ENCODE results near the gene CNPY3. TPM values are rescaled to one million over a fixed set of nuclear protein-coding genes. Genes with fewer than 3 reads are reported as not detected.

Gene CNPY3
- total RNA-seq, 1 donor from 2014 or later, result 57.6 TPM

DNA sequence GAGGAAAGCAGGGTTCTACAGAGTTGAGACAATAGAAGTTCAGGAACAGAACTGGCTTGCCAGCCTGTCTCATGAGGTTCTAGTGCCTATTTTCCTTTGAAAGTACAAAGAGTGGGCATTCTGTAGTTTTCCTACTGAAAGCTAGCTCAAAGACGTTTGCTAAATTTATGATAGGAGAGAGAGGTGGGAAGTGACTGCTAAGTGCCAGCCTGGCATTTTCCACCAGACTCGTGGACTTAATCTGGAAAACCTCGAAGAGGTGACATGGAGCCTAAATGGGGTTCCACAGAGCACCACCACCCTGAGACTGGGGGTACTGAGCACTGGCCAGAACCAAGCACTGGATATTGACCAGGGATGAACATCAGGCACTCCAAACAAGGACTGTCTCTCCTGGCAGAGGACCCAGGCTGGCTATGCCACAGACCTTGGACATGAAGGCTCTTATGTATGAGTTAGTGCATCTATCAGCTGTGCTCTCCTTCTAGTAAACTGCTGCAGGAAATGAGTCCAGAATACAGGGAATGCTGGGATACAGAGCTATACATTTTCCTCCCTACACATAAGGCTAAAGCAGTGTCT, 42.6 kb downstream of the CNPY3 start:
- TF ChIP-seq, protein P1, sequence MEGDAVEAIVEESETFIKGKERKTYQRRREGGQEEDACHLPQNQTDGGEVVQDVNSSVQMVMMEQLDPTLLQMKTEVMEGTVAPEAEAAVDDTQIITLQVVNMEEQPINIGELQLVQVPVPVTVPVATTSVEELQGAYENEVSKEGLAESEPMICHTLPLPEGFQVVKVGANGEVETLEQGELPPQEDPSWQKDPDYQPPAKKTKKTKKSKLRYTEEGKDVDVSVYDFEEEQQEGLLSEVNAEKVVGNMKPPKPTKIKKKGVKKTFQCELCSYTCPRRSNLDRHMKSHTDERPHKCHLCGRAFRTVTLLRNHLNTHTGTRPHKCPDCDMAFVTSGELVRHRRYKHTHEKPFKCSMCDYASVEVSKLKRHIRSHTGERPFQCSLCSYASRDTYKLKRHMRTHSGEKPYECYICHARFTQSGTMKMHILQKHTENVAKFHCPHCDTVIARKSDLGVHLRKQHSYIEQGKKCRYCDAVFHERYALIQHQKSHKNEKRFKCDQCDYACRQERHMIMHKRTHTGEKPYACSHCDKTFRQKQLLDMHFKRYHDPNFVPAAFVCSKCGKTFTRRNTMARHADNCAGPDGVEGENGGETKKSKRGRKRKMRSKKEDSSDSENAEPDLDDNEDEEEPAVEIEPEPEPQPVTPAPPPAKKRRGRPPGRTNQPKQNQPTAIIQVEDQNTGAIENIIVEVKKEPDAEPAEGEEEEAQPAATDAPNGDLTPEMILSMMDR (conservative IDR thresholded peaks at IDR 0.05), result no peak
- Mint-ChIP-seq H3K9me3 (no peaks in the 10 kb centered on the region), H3K4me1 (ENCODE audit: unreplicated experiment) (peaks cover 2% of the 10 kb centered on the region), H3K27me3 (no peaks in the 10 kb centered on the region), H3K27ac (peak overlapping the region; percentile 21), H3K4me3 (no peak overlapping the region), H3K36me3 (peaks cover 6% of the 10 kb centered on the region)
- DNase-seq (ENCODE audit: extremely low spot score, unreplicated experiment), result no peak

DNA sequence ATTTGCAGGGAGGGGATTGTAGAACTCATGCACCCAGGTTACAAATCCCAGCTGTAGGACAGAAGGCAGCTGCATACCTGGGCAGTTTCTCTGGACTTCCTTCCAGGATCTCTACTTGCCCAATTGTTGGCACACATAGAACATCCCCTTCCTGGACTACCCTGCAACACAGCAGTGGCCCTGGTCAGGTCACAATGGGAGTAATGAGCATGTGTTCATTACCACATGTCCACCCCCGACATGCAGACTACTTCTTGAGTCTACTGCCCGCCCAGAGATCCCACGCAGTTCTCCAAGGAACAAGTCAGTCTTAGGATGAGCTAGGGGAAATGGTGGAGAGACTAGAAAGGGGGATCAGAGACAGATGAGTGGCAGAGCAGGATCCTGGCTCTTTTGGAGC, 44.6 kb downstream of the CNPY3 start:
- Mint-ChIP-seq H3K27ac (no peak overlapping the region), H3K4me1 (ENCODE audit: unreplicated experiment) (peaks cover 8% of the 10 kb centered on the region), H3K36me3 (peaks cover 8% of the 10 kb centered on the region), H3K9me3 (no peaks in the 10 kb centered on the region), H3K4me3 (no peak overlapping the region), H3K27me3 (no peaks in the 10 kb centered on the region)
- TF ChIP-seq, protein P1 (conservative IDR thresholded peaks at IDR 0.05), result no peak
- no peak for DNase-seq (ENCODE audit: extremely low spot score, unreplicated experiment)

DNA sequence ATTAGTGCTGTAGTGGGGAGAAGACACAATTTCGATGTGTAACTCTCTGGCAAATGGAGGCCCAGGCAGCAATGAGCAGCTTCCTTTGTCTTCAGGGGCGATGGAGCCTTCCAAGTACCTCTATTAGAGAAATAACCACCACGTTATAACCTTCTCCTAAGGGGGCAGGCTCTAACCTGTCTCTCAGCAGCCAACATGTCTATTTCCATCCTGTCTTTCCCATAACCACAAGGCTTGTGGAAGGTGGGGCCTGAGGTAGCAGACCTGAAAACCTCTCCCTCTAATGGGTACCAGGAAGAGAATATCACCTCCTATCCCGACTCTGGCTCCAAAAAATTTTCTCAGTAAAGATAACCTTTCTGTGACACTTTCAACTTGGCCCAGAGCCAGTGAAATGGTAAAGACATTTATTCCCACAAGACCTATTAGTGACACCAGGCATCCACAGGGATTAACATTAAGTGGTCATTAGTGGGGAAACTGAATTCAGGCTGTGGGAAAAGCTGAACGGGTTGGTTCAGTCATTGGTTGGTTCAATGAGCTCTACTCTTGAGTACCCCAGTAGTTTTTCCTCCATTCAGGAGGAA, 45.7 kb downstream of the CNPY3 start:
- H3K27me3 Mint-ChIP-seq, result no peaks in the 10 kb centered on the region
- peaks cover 8% of the 10 kb centered on the region for H3K36me3 Mint-ChIP-seq
- no peaks in the 10 kb centered on the region for H3K9me3 Mint-ChIP-seq
- no peak for DNase-seq (ENCODE audit: extremely low spot score, unreplicated experiment)
- no peak overlapping the region for H3K4me3 Mint-ChIP-seq
- TF ChIP-seq, protein P1 (conservative IDR thresholded peaks at IDR 0.05), result no peak
- H3K27ac Mint-ChIP-seq, result no peak overlapping the region
- H3K4me1 Mint-ChIP-seq (ENCODE audit: unreplicated experiment), result peaks cover 17% of the 10 kb centered on the region

DNA sequence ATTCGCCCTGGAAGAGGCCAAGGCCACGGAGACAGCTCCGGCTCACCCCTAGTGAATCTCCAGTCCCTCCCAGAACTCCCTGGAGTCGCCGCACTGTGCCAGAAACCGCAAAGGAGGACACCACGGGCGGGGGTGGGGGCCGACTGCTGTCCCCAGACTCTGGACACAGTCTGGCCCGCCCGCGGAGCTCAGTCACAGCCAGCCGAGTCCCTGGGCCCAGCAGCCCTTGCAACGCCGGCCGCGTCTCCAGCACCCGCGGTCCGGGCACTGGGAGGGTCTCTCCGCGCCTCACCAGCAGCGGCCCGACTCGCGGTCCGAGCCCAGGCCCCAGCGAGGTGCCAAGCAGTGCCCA, 49.2 kb downstream of the CNPY3 start:
- H3K4me3 Mint-ChIP-seq, result peak overlapping the region; percentile 86
- DNase-seq (ENCODE audit: extremely low spot score, unreplicated experiment), result no peak
- H3K36me3 Mint-ChIP-seq, result peaks cover 4% of the 10 kb centered on the region
- peaks cover 17% of the 10 kb centered on the region for H3K4me1 Mint-ChIP-seq (ENCODE audit: unreplicated experiment)
- TF ChIP-seq, protein P1 (conservative IDR thresholded peaks at IDR 0.05), result no peak
- no peaks in the 10 kb centered on the region for H3K27me3 Mint-ChIP-seq
- H3K9me3 Mint-ChIP-seq, result no peaks in the 10 kb centered on the region
- H3K27ac Mint-ChIP-seq, result peak overlapping the region; percentile 77

DNA sequence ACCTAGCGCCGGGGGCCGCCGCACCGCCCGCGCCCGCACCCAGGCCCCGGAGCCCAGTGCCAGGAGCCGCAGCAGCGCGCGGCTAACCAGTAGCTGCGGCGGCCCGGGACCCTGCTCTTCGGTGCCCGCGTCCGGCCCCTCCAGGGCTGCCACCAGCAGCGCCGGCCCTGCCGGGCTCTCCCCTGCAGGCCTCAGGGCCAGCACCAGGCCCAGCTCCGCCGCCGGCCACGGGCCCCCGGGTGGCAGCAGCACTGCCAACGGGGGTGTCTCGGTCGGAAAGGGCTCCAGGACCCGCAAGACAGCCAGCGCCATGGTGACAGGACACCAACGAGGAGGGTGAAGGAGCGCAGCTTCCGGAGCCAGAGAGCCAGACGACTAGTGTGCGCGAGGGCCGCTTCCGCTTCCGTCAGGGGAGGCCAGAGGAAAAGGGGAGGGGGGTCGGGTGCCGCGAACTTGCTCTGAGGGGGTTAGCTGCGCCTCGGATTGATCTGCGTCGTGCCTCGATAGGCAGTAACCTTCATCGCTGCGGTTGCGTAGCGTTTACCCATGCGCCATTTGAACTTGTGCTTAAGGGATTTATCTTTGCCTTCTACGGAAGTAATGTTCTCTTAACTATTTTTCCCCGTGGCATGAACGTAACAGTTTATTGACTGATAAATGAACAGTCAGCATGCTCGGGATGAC, 49.7 kb downstream of the CNPY3 start, which contains the start of gene PEX6:
Gene PEX6, minus strand, starts transcription at position 343 of the 684 bp plus-strand sequence. Its CDS starts 31 bp downstream, at position 312.
- no peaks in the 10 kb centered on the region for H3K27me3 Mint-ChIP-seq
- H3K4me3 Mint-ChIP-seq, result peak within 1 kb of the TSS; percentile 96
- H3K27ac Mint-ChIP-seq, result peak within 1 kb of the TSS; percentile 89
- peaks cover 22% of the 10 kb centered on the region for H3K4me1 Mint-ChIP-seq (ENCODE audit: unreplicated experiment)
- DNase-seq (ENCODE audit: extremely low spot score, unreplicated experiment), result peak; percentile 90
- H3K36me3 Mint-ChIP-seq, result peaks cover 4% of the 10 kb centered on the region
- no peaks in the 10 kb centered on the region for H3K9me3 Mint-ChIP-seq
- TF ChIP-seq, protein P1 (conservative IDR thresholded peaks at IDR 0.05), result no peak

Measured in type B pancreatic cell (in vitro differentiated cells).